Astrocyte of the spinal cord (primary cell): ENCODE measurements around the gene DLX5.

Source experiments
- DNase-seq: peaks from one replicate; pipeline ENCODE4 v3.0.0; 2011; ENCODE audit warnings: low read depth, low spot score
- H3K4me3 ChIP-seq: 2 replicates; pipeline ENCODE4 v1.5.1; 2011; ENCODE audit warnings: low read depth, mild to moderate bottlenecking, low read length, moderate library complexity
- in situ Hi-C: cut with HindIII; loops from 2 replicates; pipeline ENCODE4 v1.10.0; 2017; ENCODE audit warnings: low sequenced_read_pairs
- TF ChIP-seq, protein P1 (sequence below): IDR thresholded peaks from 2 replicates; pipeline ENCODE4 v1.5.1; 2012; ENCODE audit warnings: low read depth, mild to moderate bottlenecking, low read length, inconsistent platforms

The DLX5 gene

DNA sequence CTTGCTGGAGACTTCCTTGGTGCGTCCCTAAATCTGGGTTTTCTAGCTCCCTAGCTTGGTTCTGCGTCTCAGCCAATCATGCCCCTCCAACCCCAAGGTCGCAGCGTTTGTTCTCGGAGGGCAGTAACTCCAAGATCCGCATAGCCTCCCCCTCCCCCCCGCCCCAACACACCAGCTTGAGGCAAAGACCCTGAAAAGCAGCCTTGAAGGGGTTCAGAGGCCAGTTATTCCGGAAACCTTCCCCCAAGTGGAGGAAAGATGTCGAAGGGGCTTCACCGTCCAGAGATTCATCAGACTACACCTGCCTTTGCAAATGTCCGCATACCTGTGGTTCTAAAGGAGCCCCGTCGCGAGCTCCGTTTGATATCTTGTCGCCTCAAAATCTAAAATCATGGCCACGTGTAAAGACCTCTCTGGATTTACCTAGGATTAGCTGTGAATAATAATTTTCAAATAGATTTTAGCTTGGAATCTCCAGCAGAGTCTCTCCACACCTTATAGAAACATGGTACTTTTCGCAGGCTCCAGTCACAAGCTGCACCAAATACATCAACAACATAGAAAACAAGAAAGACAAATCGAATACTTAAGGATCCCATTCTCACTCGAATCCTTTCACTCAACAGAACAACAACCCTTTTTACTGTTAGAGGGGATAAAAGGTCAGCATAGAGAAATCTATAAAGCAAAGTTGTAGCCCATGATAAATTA lies 11.3 kb downstream of the DLX5 start:
- TF ChIP-seq, protein P1, sequence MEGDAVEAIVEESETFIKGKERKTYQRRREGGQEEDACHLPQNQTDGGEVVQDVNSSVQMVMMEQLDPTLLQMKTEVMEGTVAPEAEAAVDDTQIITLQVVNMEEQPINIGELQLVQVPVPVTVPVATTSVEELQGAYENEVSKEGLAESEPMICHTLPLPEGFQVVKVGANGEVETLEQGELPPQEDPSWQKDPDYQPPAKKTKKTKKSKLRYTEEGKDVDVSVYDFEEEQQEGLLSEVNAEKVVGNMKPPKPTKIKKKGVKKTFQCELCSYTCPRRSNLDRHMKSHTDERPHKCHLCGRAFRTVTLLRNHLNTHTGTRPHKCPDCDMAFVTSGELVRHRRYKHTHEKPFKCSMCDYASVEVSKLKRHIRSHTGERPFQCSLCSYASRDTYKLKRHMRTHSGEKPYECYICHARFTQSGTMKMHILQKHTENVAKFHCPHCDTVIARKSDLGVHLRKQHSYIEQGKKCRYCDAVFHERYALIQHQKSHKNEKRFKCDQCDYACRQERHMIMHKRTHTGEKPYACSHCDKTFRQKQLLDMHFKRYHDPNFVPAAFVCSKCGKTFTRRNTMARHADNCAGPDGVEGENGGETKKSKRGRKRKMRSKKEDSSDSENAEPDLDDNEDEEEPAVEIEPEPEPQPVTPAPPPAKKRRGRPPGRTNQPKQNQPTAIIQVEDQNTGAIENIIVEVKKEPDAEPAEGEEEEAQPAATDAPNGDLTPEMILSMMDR, result no peak
- in situ Hi-C loops, result no loop called here
- no peak overlapping the region for H3K4me3 ChIP-seq
- no peak for DNase-seq

DNA sequence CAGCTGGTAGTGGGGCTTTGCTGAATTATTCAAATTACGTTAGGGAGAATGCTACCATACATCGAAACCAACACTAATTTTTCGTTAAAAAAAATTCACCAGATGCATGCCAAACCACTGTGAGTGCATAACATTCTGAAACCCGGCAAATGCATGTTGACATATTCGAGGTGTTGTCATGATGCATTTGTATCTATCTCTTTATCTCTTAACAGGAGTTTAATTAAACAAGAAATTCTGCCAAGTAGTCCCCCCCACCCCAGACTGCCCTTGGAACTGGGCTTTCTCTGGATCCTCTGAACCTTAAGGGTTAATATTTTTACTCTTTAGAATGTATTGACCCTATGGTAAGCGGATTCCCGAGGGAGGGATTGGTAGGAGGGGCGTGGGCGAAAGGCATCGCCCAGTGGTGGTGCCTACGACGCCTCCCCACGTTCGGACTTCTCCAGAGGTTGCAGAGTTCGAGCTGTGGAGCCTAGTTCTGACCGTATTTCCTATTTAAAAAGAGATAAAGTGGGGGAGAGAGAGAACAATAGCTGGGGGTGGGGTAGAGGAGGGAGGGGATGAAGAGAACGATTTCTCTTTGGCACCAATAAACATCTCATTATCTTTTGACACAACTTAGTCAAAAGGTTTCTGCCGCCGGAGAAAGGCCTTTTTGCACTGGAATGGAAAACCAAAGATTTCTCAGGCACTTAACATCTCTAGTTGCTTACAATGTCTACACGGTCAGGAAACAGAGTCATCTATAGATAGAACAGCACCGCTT lies 12.1 kb downstream of the DLX5 start:
- in situ Hi-C loops, result no loop called here
- TF ChIP-seq, protein P1, result no peak
- no peak for DNase-seq
- no peak overlapping the region for H3K4me3 ChIP-seq

DNA sequence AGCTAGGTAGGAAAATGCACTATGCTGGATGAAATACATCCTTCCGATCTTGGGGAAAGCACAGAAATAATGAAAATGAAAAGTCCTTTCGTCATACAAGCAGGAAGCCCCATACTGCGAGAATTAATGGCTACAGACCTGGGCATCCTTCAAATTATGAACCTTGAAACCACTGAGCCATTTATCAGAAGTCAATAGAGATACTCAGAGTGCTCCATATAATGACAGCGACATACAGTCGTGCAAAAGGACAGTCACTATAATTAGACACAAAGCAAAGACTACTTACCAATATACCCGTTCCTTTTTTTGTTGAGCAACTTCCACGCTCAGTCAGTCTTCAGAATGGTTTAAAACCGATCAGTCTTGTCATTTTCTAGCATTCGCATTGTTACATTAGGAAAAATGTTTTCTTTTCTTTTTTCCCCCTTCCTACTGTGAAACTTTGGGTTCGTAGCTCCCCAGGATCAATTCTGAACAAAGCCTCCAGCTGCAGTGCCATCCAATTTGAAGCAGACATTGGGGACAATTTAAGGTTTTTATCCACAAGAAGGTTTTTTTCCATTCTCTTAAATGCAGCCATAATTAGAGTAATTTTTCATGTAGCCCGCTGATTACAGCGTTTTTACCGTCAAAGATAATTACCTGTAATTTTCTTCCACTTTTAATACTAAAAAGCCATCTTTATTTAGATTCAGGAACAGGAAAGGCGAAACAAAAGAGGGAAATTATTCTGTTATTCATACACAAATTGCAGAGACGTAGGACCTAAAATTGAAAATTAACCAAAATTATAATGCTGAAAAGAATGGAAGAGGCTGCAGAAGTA lies 12.9 kb downstream of the DLX5 start:
- in situ Hi-C loops, result no loop called here
- TF ChIP-seq, protein P1, result no peak
- no peak overlapping the region for H3K4me3 ChIP-seq
- no peak for DNase-seq

DNA sequence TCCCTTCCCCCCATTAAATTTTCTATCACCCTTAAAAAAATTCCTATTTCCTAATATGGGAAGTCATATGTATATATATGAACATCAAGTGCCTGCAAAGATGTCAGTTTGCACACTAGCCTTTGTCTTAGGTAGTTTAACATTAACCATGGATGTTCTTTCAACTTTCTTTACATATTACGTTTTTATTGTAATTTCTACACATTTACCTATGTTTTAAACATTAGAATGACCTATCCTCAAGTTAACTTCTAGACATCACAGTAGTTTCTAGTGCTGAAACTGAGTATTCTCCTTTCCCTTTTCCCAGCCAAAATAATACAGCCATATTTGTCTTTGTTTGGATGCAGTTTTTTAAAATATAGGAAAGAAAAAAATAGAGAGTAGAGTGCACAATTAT lies 13.5 kb downstream of the DLX5 start:
- DNase-seq, result no peak
- TF ChIP-seq, protein P1, result no peak
- H3K4me3 ChIP-seq, result no peak overlapping the region
- in situ Hi-C loops, result no loop called here

DNA sequence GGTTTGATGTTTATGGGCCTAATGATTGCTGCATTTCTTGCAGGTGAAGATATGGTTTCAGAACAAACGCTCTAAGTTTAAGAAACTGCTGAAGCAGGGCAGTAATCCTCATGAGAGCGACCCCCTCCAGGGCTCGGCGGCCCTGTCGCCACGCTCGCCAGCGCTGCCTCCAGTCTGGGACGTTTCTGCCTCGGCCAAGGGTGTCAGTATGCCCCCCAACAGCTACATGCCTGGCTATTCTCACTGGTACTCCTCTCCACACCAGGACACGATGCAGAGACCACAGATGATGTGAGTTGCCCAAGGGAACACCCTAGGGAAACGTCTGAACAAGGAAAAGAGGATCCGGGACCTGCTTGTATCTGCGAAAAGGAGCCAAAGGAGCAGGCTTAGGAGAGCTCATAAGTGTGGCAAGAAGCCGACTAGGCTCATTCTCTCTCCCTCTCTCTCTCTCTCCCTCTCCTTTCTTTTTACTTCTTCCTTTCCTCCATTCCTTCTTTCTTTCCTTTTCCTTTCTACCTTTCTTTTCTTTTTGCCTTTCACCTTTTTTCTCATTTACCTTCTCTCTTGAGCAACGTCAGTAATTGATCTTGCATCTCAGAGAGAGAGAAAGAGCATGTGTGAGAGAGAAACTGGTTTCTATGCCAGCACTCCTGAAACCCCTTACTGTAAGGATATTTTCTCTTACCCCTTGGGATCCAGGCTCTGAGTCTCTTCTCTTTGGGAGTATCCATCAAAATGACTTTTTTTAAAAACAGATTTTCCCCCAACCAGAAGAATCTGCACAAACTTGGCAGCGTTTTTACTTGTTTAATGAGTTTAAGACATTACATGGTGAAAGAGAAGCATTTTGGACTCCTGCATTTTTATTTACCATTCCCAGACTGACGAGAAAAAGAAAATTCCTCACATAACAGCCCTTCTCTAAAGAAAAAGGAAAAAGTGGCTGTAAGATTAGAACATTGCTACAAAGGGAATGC lies 14.6 kb downstream of the DLX5 start:
- TF ChIP-seq, protein P1, result no peak
- H3K4me3 ChIP-seq, result no peak overlapping the region
- in situ Hi-C loops, result no loop called here
- DNase-seq, result no peak
